ENCODE measurements around the gene NTMT1.

NTMT1 gene

GRCh38 chr9:129643706-129644105 is 17.7 kb downstream of the NTMT1 start:
- TF ChIP-seq MYC (IDR thresholded peaks at IDR 0.05; ENCODE audit: low read depth, low read length) = no peak
- no peak for TF ChIP-seq POLR2A (IDR thresholded peaks at IDR 0.05; ENCODE audit: extremely low read depth, insufficient read length)
- TF ChIP-seq MAX (IDR thresholded peaks at IDR 0.05; ENCODE audit: low read depth, low read length) = no peak
- no peak for TF ChIP-seq CTCF (IDR thresholded peaks at IDR 0.05; ENCODE audit: low read depth, low read length)
- H3K4me3 ChIP-seq (ENCODE audit: low read depth, low read length) = no peak overlapping the region
- DNase-seq (ENCODE audit: low read depth) = no peak

GRCh38 chr9:129644365-129644764 is 18.4 kb downstream of the NTMT1 start:
- H3K4me3 ChIP-seq (ENCODE audit: low read depth, low read length) = no peak overlapping the region
- no peak for DNase-seq (ENCODE audit: low read depth)
- TF ChIP-seq CTCF (IDR thresholded peaks at IDR 0.05; ENCODE audit: low read depth, low read length) (no peak), MAX (IDR thresholded peaks at IDR 0.05; ENCODE audit: low read depth, low read length) (no peak), MYC (IDR thresholded peaks at IDR 0.05; ENCODE audit: low read depth, low read length) (no peak), POLR2A (IDR thresholded peaks at IDR 0.05; ENCODE audit: extremely low read depth, insufficient read length) (no peak)

- TF ChIP-seq MYC (IDR thresholded peaks at IDR 0.05; ENCODE audit: low read depth, low read length) = no peak
- TF ChIP-seq MAX (IDR thresholded peaks at IDR 0.05; ENCODE audit: low read depth, low read length) = no peak
- no peak for TF ChIP-seq POLR2A (IDR thresholded peaks at IDR 0.05; ENCODE audit: extremely low read depth, insufficient read length)
- no peak for TF ChIP-seq CTCF (IDR thresholded peaks at IDR 0.05; ENCODE audit: low read depth, low read length)
- no peak for DNase-seq (ENCODE audit: low read depth)
- H3K4me3 ChIP-seq (ENCODE audit: low read depth, low read length) = no peak overlapping the region
Measured at GRCh38 chr9:129644902-129645301, 18.9 kb downstream of the NTMT1 start.

- H3K4me3 ChIP-seq (ENCODE audit: low read depth, low read length) = no peak overlapping the region
- no peak for DNase-seq (ENCODE audit: low read depth)
- TF ChIP-seq MYC (IDR thresholded peaks at IDR 0.05; ENCODE audit: low read depth, low read length) (no peak), POLR2A (IDR thresholded peaks at IDR 0.05; ENCODE audit: extremely low read depth, insufficient read length) (no peak), MAX (IDR thresholded peaks at IDR 0.05; ENCODE audit: low read depth, low read length) (no peak), CTCF (IDR thresholded peaks at IDR 0.05; ENCODE audit: low read depth, low read length) (no peak)
Measured at GRCh38 chr9:129646252-129646651, 20.3 kb downstream of the NTMT1 start.

- no peak for DNase-seq (ENCODE audit: low read depth)
- TF ChIP-seq POLR2A (IDR thresholded peaks at IDR 0.05; ENCODE audit: extremely low read depth, insufficient read length) (no peak), MYC (IDR thresholded peaks at IDR 0.05; ENCODE audit: low read depth, low read length) (no peak), CTCF (IDR thresholded peaks at IDR 0.05; ENCODE audit: low read depth, low read length) (no peak), MAX (IDR thresholded peaks at IDR 0.05; ENCODE audit: low read depth, low read length) (no peak)
- no peak overlapping the region for H3K4me3 ChIP-seq (ENCODE audit: low read depth, low read length)
Measured at GRCh38 chr9:129646654-129647053, 20.7 kb downstream of the NTMT1 start.

- DNase-seq (ENCODE audit: low read depth) = no peak
- TF ChIP-seq POLR2A (IDR thresholded peaks at IDR 0.05; ENCODE audit: extremely low read depth, insufficient read length) (no peak), CTCF (IDR thresholded peaks at IDR 0.05; ENCODE audit: low read depth, low read length) (no peak), MAX (IDR thresholded peaks at IDR 0.05; ENCODE audit: low read depth, low read length) (no peak), MYC (IDR thresholded peaks at IDR 0.05; ENCODE audit: low read depth, low read length) (no peak)
- H3K4me3 ChIP-seq (ENCODE audit: low read depth, low read length) = no peak overlapping the region
Measured at GRCh38 chr9:129647635-129648034, 21.7 kb downstream of the NTMT1 start.
